Measurements from ENCODE around the gene OR12D3.

- TF ChIP-seq CTCF (conservative IDR thresholded peaks at IDR 0.05 in 1 of 2, IDR thresholded peaks at IDR 0.05 in 1 of 2; ENCODE audit: extremely low read depth in 1 of 2, insufficient read depth in 1 of 2, low read depth in 1 of 2, low read length in 2 of 2) (no peak), EZH2 (IDR thresholded peaks at IDR 0.05; ENCODE audit: borderline replicate concordance, low read length) (no peak)
Observed at GRCh38 chr6:29388533-29388932, 13.4 kb upstream of the OR12D3 start.

All from mammary epithelial cell (primary cell).